ENCODE measurements around the gene ANKRD66. TPM values are rescaled to one million over a fixed set of nuclear protein-coding genes. Genes with fewer than 3 reads are reported as not detected.

Gene ANKRD66
- polyA plus RNA-seq, 1 of the 3 experiments (the other 2 are of a cell fraction), result not detected

DNA sequence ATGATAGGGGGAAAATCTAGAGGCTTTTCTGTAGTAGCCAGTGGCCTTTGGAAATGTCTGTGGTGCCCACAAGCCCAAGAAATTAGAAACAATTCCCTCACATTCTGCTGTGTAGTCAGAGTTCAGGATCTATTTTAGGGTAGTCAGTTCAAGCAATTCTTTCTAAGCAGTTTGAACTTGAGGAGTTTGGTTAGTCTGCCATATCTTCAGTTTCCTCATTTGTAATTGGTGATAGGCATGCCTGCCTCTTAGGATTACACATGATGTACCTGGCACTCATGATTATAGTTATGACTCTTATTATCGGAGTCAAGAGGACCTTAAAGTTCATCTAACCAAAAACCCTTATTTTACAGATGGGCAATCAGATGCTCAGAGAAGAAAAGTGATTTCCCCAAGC lies 25.3 kb downstream of the ANKRD66 start:
- H3K4me3 ChIP-seq (ENCODE audit: low read depth in 2 of 2, low read length in 1 of 2), result no peak overlapping the region
- H4K20me1 ChIP-seq (ENCODE audit: insufficient read depth), result no peaks in the 10 kb centered on the region
- CTCF ChIA-PET, result no interaction called here
- no peaks in the 10 kb centered on the region for H3F3A ChIP-seq (replicated peaks; ENCODE audit: insufficient read depth)
- no peak overlapping the region for H3K9ac ChIP-seq
- H2AFZ ChIP-seq (ENCODE audit: low read depth), result no peak overlapping the region
- DNase-seq, result no peak
- WGBS (ENCODE audit: low lambda C conversion rate), result 5% methylated on average over 1 of the region's 1 CpG
- no peaks in the 10 kb centered on the region for H3K9me2 ChIP-seq
- peaks cover 9% of the 10 kb centered on the region; the same call in 1 of the 2 replicates for H3K27me3 ChIP-seq (ENCODE audit: insufficient read depth)
- H3K4me1 ChIP-seq (ENCODE audit: control insufficient read depth in 1 of 2, insufficient read depth in 2 of 2, low read depth in 1 of 2, low read length in 1 of 2), result no peaks in the 10 kb centered on the region
- H3K36me3 ChIP-seq (replicated peaks in 1 of 2; ENCODE audit: control insufficient read depth in 1 of 2, insufficient read depth in 2 of 2, low read length in 1 of 2), result no peaks in the 10 kb centered on the region
- no peak overlapping the region for H3K27ac ChIP-seq (ENCODE audit: low read depth in 2 of 2, low read length in 1 of 2)
- POLR2A ChIA-PET, result no interaction called here
- no peak overlapping the region for H3K4me2 ChIP-seq
- TF ChIP-seq POLR2AphosphoS5 (IDR thresholded peaks at IDR 0.05; ENCODE audit: low read depth, low read length), result no peak
- no peak for TF ChIP-seq FOSL2 (IDR thresholded peaks at IDR 0.05; ENCODE audit: borderline replicate concordance, low read depth)
- no peak for TF ChIP-seq RCOR1 (IDR thresholded peaks at IDR 0.05; ENCODE audit: low read length)
- TF ChIP-seq TCF12 (IDR thresholded peaks at IDR 0.05), result no peak
- no peak for TF ChIP-seq NFIC (IDR thresholded peaks at IDR 0.05; ENCODE audit: borderline replicate concordance)
- no peak for TF ChIP-seq EP300 (IDR thresholded peaks at IDR 0.05; ENCODE audit: borderline replicate concordance in 1 of 2, low read depth in 1 of 2, low read length in 1 of 2)
- TF ChIP-seq NRF1 (IDR thresholded peaks at IDR 0.05; ENCODE audit: low read depth, low read length), result no peak
- TF ChIP-seq SIN3A (IDR thresholded peaks at IDR 0.05; ENCODE audit: borderline replicate concordance, low read depth, low read length), result no peak
- no peaks in the 10 kb centered on the region for H3K79me2 ChIP-seq (ENCODE audit: insufficient read depth)
- no peaks in the 10 kb centered on the region for H3K9me3 ChIP-seq

DNA sequence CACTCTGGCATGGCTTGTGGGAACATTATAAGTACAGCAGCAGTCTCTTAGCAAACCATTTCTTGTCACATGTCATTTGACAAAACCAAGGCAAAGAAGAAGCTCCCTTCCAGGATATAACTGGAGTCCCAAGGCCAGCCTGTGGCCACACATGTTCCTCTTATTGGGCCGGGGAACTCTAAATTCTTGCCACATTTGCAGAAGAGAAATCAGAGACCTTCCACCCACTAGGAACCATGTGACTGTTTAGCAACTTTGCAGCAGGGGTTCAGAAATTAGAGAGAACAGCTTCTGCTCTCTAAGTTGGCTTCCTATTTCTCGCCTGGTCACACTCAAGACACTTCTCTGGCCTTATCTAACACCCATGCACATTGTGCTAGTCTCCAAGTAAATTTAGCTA lies 26.0 kb downstream of the ANKRD66 start:
- no peaks in the 10 kb centered on the region for H4K20me1 ChIP-seq (ENCODE audit: insufficient read depth)
- ChIA-PET POLR2A (no interaction called here), CTCF (no interaction called here)
- no peak overlapping the region for H3K9ac ChIP-seq
- WGBS (ENCODE audit: low lambda C conversion rate), result 7% methylated on average over 2 of the region's 2 CpGs
- H3K9me3 ChIP-seq, result no peaks in the 10 kb centered on the region
- H3K9me2 ChIP-seq, result no peaks in the 10 kb centered on the region
- no peak overlapping the region for H3K4me3 ChIP-seq (ENCODE audit: low read depth in 2 of 2, low read length in 1 of 2)
- DNase-seq, result no peak
- H3K79me2 ChIP-seq (ENCODE audit: insufficient read depth), result no peaks in the 10 kb centered on the region
- no peak overlapping the region for H3K4me2 ChIP-seq
- H3K36me3 ChIP-seq (replicated peaks in 1 of 2; ENCODE audit: control insufficient read depth in 1 of 2, insufficient read depth in 2 of 2, low read length in 1 of 2), result no peaks in the 10 kb centered on the region
- no peaks in the 10 kb centered on the region for H3F3A ChIP-seq (replicated peaks; ENCODE audit: insufficient read depth)
- H3K4me1 ChIP-seq (ENCODE audit: control insufficient read depth in 1 of 2, insufficient read depth in 2 of 2, low read depth in 1 of 2, low read length in 1 of 2), result no peaks in the 10 kb centered on the region
- no peak overlapping the region for H2AFZ ChIP-seq (ENCODE audit: low read depth)
- H3K27me3 ChIP-seq (ENCODE audit: insufficient read depth), result peaks cover 9% of the 10 kb centered on the region; the same call in 1 of the 2 replicates
- no peak overlapping the region for H3K27ac ChIP-seq (ENCODE audit: low read depth in 2 of 2, low read length in 1 of 2)
- TF ChIP-seq TEAD4 (IDR thresholded peaks at IDR 0.05; ENCODE audit: borderline replicate concordance, insufficient read depth) (no peak), MAX (IDR thresholded peaks at IDR 0.05; ENCODE audit: low read depth) (no peak), ELF1 (IDR thresholded peaks at IDR 0.05) (no peak), USF1 (IDR thresholded peaks at IDR 0.05; ENCODE audit: borderline replicate concordance, low read depth) (no peak), GABPA (IDR thresholded peaks at IDR 0.05; ENCODE audit: low read depth) (no peak), YY1 (IDR thresholded peaks at IDR 0.05; ENCODE audit: low read depth) (no peak), CHD2 (IDR thresholded peaks at IDR 0.05; ENCODE audit: low read length, partially characterized antibody) (no peak), NFIC (IDR thresholded peaks at IDR 0.05; ENCODE audit: borderline replicate concordance) (no peak), RFX5 (IDR thresholded peaks at IDR 0.05; ENCODE audit: low read length) (no peak), POLR2AphosphoS5 (IDR thresholded peaks at IDR 0.05; ENCODE audit: low read depth, low read length) (no peak), RCOR1 (IDR thresholded peaks at IDR 0.05; ENCODE audit: low read length) (no peak), ZBTB33 (IDR thresholded peaks at IDR 0.05; ENCODE audit: borderline replicate concordance, low read depth) (no peak), FOXJ3 (CRISPR knock-in tag; IDR thresholded peaks at IDR 0.05) (no peak), TAF1 (IDR thresholded peaks at IDR 0.05; ENCODE audit: borderline replicate concordance, low read depth, low read length) (no peak)
- TF ChIP-seq, protein P1, sequence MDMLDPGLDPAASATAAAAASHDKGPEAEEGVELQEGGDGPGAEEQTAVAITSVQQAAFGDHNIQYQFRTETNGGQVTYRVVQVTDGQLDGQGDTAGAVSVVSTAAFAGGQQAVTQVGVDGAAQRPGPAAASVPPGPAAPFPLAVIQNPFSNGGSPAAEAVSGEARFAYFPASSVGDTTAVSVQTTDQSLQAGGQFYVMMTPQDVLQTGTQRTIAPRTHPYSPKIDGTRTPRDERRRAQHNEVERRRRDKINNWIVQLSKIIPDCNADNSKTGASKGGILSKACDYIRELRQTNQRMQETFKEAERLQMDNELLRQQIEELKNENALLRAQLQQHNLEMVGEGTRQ (IDR thresholded peaks at IDR 0.05; ENCODE audit: borderline replicate concordance, low read depth, low read length), result no peak
- TF ChIP-seq, protein P2, sequence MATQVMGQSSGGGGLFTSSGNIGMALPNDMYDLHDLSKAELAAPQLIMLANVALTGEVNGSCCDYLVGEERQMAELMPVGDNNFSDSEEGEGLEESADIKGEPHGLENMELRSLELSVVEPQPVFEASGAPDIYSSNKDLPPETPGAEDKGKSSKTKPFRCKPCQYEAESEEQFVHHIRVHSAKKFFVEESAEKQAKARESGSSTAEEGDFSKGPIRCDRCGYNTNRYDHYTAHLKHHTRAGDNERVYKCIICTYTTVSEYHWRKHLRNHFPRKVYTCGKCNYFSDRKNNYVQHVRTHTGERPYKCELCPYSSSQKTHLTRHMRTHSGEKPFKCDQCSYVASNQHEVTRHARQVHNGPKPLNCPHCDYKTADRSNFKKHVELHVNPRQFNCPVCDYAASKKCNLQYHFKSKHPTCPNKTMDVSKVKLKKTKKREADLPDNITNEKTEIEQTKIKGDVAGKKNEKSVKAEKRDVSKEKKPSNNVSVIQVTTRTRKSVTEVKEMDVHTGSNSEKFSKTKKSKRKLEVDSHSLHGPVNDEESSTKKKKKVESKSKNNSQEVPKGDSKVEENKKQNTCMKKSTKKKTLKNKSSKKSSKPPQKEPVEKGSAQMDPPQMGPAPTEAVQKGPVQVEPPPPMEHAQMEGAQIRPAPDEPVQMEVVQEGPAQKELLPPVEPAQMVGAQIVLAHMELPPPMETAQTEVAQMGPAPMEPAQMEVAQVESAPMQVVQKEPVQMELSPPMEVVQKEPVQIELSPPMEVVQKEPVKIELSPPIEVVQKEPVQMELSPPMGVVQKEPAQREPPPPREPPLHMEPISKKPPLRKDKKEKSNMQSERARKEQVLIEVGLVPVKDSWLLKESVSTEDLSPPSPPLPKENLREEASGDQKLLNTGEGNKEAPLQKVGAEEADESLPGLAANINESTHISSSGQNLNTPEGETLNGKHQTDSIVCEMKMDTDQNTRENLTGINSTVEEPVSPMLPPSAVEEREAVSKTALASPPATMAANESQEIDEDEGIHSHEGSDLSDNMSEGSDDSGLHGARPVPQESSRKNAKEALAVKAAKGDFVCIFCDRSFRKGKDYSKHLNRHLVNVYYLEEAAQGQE (IDR thresholded peaks at IDR 0.05; ENCODE audit: low read depth, low read length), result no peak

Data from SK-N-SH (cell line).